D721Med (cell line): Measurements from ENCODE around the gene PEAR1.

ENCODE experiments used
- DNase-seq: peaks from one replicate; pipeline ENCODE4 v3.0.0; 2011; ENCODE audit warnings: low spot score; ENCODE audit not compliant: insufficient read length
- FAIRE-seq: peaks from 2 replicates; lab custom pipeline; 2011; peaks lifted over from hg19 to GRCh38; lab: Jason Lieb, UNC
- CTCF ChIP-seq: IDR thresholded peaks from 2 replicates; pipeline ENCODE4 v1.5.1; 2012; ENCODE audit warnings: mild to moderate bottlenecking, control low read depth; ENCODE audit not compliant: insufficient read depth; ENCODE audit errors: missing control alignments

Gene PEAR1

GRCh38 chr1:156961709-156962108, 68.2 kb downstream of the PEAR1 start:
- TF ChIP-seq CTCF, result peak; percentile 48
- no peak for DNase-seq
- no peak for FAIRE-seq

DNA sequence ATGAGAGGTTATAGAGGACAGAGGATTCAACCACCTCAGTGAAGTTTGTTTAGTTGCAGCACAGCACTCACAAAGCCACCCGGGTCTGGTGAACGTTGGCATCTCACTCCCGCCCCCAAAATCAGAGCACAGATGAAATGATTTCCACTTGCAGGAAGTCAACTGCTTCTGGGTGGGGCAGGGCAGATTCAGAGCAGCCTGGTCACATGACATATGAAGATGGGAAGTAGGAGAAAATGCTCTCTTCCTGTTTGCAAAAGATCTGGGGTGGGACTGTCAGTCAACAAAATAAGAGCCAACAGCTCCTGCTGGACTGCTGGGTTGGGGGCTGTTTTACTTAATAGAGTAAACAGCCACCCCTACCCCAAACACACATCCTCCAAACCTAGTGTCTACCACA, 70.1 kb downstream of the PEAR1 start:
- no peak for TF ChIP-seq CTCF
- FAIRE-seq, result no peak
- DNase-seq, result no peak

DNA sequence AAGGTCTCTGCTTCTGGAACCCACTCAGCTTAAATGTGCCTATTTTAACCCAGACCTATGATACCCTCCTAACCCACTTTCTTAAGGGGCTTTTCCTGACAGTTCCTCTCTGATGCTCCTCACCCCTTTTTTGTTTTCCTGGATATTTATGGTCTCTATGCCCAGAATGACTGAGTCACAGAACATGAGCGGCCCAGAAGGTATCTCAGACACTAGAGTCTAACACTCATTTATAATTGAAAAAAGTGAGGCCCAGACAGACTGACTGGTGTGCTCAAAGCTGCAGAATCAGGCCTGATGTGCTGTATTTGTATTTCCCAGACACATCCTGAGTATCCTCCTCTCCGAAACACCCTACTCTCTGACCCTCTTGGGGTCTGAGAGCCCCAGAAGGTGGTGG, 70.9 kb downstream of the PEAR1 start:
- FAIRE-seq, result no peak
- DNase-seq, result no peak

More for the DNA sequence above, 70.9 kb downstream of the PEAR1 start:
- no peak for TF ChIP-seq CTCF
